DOHH2 (cell line): ENCODE measurements around the gene CCDC146.
"Not testable (repeated sequence)": the region's sequence is repeated elsewhere in the genome, so short reads cannot be mapped to it uniquely, and the experiment has no call there.

Experiments
- EZH2phosphoT487 ChIP-seq: fragments of 200-600 bp; sonication (generic); IDR thresholded peaks from 2 replicates; pipeline ENCODE4 v1.6.1; 2017; ENCODE audit warnings: borderline replicate concordance, mild to moderate bottlenecking, antibody characterized with exemption, low read length, moderate library complexity, mixed read lengths
- TF ChIP-seq, protein P1 (sequence below): fragments of 200-600 bp; sonication (generic); IDR thresholded peaks from one replicate; pipeline ENCODE4 v1.5.1; 2014; ENCODE audit warnings: antibody characterized with exemption, mild to moderate bottlenecking, low read depth, low read length; ENCODE audit not compliant: poor library complexity, severe bottlenecking

DNA sequence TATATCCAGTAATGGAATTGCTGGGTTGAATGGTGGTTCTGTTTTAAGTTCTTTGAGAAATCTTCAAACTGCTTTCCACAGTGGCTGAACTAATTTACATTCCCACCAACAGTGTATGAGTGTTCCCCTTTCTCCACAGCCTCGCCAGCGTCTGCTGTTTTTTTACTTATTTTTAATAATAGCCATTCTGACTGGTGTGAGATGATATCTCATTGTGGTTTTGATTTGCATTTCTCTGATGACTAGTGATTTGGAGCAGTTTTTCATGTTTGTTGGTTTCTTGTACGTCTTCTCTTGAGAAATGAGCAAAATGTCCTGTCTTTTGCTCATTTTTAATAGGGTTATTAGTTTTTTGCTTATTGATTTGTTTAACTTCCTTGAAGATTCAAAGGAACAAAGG, 21.9 kb upstream of the CCDC146 start:
- TF ChIP-seq, protein P1, sequence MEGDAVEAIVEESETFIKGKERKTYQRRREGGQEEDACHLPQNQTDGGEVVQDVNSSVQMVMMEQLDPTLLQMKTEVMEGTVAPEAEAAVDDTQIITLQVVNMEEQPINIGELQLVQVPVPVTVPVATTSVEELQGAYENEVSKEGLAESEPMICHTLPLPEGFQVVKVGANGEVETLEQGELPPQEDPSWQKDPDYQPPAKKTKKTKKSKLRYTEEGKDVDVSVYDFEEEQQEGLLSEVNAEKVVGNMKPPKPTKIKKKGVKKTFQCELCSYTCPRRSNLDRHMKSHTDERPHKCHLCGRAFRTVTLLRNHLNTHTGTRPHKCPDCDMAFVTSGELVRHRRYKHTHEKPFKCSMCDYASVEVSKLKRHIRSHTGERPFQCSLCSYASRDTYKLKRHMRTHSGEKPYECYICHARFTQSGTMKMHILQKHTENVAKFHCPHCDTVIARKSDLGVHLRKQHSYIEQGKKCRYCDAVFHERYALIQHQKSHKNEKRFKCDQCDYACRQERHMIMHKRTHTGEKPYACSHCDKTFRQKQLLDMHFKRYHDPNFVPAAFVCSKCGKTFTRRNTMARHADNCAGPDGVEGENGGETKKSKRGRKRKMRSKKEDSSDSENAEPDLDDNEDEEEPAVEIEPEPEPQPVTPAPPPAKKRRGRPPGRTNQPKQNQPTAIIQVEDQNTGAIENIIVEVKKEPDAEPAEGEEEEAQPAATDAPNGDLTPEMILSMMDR: not testable (repeated sequence)
- TF ChIP-seq EZH2phosphoT487: not testable (repeated sequence)
